GM18868 (cell line): ENCODE measurements around the gene PDK2.

Experiments
- ATAC-seq: cut with Tn5 transposase; IDR thresholded peaks from one replicate; pipeline ENCODE4 v1.9.1; 2021; ENCODE audit warnings: mild to moderate bottlenecking, moderate library complexity; ENCODE audit not compliant: unreplicated experiment

PDK2 gene

DNA sequence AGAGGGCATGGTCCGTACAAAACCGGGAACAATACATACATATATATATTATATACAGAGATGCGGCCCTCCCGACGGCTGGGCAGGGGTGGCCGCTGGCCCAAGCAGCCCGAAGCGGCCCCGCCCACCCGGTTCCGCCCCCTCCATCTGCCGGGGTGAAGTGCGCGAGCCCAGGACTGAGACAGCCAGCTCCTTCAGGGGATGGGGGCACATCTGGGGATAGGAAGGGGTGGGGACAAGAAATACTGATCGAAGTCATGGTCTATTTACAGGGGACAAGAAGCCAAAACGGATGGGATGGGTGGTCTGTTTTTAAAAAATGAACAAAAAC is 38.6 kb downstream of the PDK2 start:
- no peak for ATAC-seq

DNA sequence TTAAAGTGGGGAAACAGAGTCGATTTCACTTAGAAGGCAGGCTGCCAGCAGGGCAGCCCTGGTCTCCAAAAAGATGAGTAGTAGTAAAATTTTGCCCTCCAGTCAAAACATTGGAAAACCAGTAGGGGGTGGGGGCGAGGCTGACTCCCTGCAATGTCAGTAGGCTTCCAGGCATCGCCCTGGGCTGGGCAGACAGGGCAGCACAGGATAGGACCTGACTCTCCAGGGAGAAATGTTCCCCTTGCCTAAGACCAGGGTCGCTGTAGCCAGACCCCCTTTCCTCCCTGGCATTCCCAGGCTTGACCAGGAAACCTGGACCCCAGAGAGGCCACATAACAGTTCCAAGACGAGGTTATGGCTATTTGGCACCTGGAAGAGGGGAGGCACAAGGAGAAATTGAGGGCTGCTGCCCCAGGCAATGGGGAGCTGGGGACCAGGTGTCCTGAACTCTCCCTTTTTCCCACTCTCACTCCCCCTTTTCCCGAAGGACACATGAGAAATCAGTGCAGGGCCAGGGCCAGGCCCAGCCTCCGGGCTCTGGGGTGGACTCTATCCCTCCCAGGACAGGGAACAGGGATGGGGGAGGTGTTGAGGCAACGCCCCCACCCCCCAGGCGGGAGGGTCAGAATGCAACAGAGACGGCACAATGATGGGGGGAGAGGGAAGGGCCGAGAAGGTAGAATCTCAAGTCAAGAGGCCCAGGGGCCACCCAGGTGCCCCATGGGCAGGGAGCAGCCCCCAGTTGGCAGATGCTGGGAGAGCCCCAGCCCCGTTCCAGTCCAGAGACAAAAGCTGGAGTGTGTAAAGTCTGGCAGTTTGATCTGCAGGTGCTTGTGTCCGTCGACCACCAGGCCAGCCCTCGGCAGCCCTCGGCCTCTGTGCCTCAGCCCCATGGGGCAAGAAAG is 39.3 kb downstream of the PDK2 start:
- no peak for ATAC-seq

DNA sequence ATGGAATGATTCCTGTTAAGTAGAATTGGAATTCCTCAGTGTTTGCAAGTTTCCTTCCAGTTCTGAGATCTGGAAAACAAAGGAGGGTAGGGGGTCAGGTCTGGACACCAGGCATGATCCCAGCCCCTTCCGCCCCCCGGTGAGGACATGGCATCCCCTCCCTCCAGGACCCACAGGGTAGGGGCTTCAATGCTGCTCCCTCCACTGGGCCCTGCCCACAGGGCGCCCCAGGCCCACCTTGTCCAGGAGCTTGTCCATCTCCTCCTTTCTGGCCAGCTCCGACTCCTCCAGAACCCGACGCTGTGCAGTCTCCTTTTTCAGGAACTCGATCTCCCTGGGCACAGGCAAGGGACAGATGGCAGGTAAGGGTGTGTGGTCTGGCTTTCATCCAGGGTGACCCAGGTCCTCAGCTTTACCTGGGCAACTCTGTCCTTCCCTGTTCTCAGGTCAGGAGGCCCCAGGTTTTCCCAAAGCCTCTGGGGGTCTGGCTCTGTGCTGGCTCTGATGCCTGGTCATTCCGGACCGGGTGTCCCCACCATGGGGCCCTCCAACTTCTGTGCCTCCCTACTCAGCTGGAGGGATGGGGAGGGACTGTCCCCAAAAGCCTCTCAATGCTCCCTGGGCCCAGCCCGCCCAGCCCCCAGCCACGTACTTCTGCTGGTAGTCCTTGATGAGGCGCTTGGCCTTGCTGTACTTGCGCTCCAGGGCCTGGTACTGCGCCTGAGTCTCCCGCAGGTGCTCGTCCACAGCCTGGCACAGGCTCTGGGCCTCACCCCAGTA is 40.4 kb downstream of the PDK2 start:
- no peak for ATAC-seq

DNA sequence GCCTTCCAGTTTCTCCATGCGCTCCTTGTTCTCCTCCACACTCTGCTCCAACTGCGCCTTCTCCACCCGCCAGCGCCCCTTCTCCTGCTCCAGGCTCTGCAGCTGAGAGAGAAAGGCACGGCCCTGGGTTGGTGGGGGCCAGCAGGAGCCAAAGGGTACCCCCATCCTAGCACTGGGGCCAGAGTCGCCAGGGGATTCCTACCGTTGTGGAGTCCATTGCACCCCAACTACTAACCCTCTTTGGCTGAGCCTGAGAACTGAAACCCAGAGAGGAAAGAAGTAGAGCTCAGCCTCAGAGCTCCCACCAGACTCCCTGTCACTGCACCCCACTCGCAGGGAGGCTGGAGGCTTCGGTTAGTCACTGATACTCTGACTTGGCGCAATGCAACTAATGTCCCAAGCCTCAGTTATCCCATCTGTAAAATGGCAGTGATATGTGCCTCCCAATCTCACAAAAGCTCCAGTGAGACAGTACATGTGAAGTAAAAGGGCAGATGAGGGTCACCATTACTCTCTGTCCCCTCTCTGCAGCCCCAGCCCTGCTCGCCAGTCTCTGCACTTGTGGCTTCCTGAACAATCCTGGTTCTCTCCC is 41.0 kb downstream of the PDK2 start:
- ATAC-seq = no peak

DNA sequence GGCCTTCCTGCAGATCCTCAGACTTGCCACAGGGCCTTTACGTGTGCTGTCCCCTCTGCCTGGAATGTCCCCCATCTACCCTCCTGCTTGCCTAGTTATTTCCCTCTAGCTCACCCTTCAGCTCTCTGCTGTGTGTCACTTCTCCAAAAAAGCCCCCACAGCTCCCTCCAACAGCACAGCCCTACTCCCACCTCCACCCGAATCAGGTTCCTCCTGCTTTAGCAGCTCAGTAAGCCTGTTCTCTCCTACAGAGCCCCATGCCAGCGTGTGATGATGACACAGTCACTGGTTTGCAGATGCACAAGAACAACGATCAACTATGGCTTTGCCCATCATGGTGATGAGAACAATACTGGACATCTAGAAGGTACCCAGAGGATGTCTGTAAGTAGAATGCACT is 41.9 kb downstream of the PDK2 start:
- ATAC-seq = no peak

DNA sequence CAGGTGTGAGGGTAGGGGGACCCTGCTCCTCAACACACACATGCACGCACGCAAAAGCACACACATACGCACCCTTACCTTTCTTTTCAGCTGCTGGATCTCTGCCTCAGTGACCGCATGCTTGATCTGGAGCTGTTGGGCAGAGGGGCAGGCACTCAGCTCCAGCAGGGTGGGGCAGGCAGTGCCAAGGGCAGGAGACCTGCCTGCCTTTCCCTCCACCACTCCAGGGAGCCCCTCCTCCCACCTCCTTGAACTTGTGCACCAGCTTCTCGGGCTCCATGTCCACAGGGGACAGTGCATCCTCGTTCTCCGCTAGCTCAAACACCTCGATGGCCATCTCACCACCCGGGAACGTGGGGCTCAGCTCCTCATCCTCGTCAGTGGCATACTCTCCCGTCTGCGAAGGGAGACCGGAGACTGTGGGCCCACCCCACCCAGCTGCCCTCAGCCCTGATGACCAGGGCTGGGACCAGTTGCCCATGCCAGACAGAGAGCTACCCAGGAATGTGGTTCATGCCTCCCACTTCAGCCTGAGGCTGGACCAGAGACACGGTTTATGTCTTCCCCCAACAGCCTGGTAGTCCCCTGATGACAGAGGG is 44.1 kb downstream of the PDK2 start:
- ATAC-seq = no peak

DNA sequence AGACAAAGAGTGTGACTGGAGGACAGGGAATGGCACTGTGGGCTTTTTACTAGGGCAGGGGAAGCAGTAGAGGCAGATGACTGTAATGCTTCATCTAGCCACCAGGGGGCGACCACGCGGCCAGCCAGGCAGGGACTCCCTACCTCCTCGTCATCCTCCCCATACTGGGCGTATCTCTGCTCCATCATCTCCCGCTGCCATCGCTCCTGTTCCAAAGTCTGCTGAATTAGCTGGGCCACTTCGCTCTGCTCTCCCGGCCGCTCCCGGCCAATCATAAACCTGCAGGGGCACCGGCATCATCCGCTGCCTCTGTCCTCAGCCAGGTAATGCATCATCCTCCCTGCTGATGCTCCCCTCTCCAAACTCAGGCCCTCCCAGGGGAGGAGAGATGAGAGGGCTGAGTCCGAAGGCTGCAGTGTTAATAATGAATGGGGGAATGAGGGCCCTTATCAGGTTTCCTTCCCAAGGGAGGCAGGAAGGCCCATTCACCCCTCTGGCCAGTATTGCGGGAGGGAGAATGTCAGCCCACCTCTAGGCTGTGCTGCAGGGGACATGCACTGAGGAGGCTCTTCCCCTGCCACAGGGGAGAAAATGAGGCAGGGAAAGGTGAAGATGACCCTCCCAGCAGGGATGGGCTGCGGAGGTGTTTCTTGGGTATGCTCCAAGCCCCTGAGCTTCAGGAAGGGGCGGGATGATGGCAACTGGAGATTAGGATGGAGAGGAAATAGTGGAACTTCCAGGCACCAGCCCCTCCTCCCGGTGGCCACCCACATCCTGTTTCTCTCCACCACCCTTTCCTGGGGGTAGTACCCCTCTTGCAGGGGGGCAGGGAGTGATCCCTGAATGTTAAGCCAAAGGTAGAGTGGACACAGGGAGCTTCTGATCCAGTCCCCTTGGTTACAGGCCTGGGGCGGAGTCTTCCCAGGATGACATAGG is 45.1 kb downstream of the PDK2 start:
- ATAC-seq = peak; percentile 77

DNA sequence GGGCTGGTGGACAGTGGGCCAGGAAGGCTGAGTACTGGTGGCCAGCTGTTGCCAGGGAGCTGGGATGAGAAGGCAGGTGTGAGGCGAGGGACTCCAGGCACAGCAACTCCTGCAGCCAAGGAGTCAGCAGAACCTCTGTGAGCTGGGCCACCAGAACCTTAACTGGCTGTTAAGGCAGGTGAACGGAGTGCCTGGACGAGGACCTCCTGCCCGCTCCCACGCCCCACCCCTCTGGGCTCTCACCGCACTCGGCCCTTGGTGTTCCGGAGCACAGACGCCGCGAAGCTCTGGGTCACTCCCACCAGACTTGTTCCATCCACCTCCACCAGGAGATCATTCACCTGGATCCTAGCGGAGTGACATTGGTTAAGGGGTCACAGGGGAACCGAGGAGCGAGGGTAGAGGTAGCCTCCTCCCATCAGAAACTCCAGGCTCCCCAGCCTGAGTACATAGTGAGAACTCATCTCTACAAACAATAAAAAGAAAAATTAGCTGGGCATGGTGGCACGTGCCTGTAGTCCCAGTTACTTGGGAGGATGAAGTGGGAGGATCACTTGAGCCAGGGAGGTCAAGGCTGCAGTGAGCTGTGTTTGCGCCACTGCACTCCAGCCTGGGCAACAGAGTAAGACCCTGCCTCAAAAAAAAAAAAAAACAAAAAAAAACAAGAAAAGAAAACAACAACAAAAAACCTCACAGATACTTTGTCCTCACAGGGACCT is 46.0 kb downstream of the PDK2 start:
- ATAC-seq = no peak

DNA sequence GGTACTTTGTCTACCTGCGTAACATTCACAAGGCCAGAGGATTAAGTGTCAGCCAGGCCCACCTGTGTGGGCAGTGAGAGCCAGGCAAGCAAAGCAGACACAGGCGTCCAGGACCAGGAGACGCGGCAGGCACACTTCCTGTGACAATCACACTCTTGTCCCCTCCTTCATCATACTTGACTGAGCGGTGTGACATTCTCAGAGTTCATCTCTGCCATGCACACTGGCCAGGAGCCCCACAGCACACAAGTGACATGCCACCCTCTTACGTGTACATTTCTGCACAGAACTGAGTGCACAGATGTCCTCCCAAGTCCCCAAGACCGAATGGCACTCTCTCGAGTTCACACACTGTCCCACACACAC is 46.6 kb downstream of the PDK2 start:
- ATAC-seq = no peak

DNA sequence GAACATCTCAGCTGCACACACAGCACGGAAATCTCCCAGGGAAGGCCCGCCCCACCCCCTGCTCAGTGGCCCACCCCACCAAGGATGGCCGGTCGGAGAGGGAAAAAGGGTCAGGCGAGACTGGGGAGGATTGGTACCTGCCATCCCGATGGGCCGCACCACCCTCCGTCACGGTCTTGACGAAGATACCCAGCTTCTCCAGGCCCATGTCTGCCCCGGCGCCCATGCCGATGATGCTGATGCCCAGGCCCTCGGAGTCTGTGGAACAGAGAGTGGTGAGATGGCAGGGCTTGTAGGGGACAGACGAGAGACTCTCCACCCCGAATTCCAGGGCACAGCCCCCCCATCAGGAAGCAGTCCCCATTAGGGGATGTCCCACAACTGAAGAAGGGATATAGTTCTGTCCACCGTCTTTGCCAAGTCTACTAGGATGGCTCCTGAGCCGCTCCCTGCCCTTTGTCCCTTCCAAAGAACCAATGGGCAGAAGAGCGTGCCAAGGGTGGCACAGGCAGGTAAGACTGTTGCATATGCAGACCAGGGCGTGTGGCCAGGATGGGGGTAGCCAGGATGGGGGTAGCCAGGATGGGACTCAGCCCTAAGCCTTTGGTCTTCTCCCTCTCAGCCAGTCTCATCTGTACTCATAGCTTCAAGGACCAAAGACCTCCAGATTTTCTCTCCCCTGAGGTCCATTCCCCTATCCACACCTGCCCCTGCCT is 48.5 kb downstream of the PDK2 start:
- ATAC-seq = no peak

DNA sequence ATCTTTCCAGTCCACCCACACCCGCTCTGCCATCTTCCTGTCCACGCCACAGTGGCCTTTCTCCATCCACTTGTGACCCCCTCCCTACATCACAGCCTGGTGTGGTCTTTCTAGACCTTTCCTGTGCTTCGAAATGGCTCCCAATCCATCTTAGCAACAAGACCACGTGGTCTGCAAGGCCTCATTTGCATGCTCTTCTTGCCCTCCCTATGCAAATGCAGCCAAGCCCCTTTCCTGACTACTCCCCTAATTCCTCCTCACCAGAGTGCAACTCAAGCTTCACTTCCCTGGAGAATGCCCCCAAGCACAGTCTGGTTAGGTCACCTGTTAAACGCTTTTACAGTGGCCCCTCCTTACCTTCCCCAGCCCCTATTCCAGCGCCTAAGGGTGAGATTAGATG is 49.2 kb downstream of the PDK2 start:
- no peak for ATAC-seq

DNA sequence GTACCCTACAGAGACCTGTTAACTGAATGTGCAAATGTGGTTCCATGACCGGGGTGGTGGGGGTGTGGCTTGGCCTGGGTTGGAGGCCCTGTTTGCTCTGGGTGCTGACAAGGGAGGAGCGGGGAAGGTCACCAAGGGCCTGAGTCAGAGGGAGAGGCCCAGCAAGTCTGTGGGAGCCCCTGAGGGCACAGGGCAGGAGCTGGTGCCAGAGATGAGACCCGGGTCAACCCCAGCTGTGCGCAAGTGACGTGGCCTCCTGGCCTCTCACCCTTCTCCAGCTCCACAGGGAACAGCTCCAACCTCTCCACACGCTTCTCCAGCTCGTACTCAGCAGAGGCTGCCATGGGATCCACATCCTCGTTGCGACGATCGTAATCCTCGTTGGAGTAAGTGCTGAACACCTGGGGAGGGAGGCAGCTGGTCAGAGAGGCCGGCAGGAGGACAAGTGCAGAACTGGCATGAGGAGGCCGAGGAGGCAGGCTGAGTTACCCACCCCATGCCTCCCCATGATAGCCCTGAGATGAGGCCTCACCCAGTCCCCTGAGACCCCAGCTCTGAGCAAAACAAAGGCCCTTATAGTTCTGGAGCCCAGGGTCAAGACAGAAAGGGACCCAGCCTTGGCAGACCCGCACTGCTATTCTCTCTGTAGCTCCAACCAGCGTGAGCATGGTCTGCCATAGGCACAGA is 49.8 kb downstream of the PDK2 start:
- no peak for ATAC-seq

DNA sequence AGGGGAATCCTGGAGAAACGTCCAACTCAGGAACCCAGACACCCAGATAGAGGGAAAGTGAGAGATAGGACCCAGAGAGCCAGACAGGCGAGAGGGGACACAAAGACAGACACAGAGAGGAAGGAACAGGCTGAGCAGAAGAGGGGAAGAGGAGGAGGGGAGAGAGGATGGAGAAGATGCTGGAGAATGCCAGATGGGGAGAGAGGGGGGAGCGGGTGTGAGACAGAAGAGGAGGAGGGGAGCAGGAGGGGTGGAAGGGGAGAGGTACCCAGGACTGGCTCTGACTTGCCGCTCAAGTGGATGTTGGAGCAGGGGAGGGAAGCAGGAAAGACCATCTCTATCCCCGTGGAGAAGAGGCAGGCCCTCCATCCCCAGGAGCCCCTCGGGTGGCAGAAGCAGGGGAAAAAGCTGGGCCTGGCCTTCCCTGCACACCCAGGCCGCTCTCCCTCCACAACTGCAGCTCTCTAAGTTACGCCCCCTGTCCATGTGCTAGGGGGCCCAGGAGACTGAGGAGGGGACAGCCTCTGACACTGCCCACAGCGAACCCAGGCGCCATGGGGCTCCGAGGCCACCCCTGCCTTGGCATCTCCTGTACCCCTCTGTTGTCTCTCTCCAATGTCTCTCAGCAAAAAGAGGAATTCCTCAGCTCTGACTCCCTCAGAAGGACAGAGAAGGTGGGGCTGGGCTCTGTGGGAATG is 50.5 kb downstream of the PDK2 start:
- ATAC-seq = no peak

DNA sequence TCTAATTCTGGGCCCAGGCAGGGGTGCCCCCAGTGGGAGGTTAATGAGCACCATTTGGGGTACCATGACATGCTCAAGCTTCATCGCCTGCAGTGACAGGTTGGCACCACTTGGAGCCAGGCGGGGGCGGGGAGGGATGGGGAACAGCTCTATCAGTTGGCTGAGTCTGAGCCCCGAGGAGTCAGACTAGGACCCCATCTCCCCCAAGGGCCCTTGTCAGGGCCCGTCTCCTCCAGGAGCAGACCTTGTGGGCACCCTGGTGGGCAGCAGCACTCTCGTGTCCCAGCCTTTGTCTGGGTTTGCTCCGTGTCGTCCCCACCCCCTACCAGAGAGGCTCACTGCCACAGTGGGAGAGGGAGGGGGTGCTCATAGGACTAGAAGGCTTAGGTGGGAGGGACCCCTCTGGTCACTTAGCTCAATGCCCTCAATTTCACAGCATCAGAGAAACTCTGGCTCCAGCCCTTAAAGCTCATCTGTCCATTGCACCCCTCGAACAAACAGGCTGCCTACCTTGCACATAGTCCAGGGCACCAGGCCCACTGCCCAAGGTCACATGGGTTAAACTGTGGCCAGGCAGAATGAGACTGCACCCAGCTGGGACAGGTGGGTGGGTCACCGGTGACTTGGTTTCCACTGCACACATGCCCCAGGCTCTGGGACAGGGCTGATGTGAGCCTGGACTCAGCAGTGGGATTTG is 51.2 kb downstream of the PDK2 start:
- no peak for ATAC-seq

DNA sequence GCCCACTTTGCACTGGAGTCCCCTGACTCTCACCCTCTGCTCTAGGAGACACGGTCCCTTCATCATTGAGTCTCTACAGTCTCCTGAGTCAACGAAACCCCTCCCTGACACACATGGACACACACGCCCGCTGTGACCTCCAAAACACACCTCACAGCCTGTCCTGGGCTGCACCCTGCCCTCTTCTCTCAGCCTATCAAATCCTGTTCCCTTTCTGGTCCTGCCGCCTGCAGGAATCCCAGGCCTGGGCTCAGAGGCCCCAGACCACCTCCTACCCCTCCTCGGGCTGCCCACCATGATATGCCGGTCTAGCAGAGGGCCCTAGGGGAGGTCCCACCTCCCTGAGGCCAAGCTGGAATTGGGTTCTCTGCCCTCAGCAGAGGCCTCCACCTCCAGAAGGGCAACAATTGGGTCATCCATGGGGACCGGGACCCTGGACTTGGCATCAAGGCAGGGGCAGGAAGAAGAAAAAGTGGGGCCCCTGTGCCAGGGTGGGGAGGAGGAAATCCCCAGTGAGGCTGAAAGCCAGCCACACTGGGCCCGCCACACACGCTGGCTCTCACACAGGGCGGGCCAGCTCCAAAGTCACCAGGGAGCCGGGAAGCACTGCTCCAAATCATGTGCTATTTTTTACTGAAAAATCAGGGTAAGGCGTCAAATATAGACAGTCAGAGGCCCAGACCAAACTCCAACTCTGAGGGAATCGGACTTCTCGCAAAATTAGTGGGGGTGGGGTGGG is 51.9 kb downstream of the PDK2 start:
- no peak for ATAC-seq

DNA sequence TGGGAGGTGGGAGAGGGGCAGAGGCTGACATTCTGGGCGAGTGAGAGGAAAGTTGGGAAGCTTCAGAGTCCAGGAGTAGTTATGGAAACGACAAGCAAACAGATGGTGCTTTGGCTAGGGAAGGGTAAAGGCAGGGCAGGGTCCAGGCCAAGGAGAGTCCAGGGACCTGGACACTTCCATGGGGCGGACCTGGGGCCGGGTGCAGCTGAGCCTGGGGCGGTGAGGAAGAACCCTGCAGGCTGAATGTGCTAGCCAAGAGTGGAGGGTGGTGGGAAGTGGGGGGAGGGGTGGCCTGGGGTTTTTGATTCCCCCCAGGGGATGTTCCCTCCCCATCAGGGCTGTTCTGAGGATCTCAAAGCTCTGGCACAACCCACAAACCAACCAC is 52.7 kb downstream of the PDK2 start:
- peak; percentile 1 for ATAC-seq
